ENCODE data around the gene FHAD1.
"Not testable (repeated sequence)": the region's sequence is repeated elsewhere in the genome, so short reads cannot be mapped to it uniquely, and the experiment has no call there.

The FHAD1 gene

DNA sequence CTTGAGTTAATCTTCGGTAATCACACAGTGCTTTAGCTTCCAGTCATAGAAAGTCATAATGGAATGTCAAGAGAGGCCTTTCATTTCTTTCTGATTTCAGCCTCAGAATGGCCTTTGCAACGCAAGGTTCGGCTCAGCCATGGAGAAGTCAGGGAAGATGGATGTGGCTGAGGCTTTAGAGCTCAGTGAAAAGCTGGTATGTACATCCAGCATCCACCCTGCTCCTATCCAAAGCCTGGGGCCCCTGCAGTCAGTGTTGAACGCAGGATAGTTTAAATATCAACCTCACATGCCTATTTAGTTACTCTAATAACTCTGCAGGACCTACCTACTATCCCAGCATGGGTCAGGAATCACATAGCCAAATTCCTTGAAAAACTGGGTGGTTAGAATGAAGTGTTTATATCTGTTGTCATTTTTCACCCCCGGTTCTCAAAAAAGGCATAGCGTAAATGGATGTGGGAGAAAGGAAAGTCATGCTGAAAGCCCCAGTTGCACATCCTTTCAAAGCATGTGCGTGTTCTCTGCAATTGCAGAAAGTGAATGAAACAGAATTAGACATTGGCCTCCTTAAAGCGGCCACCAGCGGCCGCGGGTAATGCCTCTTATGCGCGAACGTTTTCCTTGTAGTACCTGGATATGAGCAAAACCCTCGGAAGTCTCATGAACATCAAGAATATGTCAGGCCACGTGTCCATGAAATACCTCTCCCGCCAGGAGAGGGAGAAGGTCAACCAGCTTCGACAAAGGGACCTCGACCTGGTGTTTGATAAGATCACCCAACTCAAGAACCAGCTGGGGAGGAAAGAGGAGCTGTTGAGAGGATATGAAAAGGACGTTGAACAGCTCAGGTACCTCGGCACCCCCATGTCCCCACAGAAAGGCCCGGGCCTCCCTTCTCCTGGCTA lies 133.8 kb downstream of the FHAD1 start:
- DNase-seq: no peak

DNA sequence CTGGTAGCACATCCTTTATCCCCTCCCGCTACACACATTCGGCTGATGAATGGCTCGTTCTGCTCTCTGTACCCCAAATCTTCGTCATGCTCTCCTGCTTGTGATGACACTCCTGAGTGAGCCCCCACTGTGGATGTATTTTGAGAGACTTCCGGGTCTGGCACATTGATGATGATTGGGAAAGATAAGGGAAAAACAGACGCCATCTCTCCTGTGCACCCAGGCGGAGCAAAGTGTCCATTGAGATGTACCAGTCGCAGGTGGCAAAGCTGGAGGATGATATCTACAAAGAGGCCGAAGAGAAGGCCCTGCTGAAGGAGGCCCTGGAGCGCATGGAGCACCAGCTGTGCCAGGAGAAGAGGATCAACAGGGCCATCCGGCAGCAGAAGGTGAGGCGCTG lies 134.8 kb downstream of the FHAD1 start:
- no peak for DNase-seq

DNA sequence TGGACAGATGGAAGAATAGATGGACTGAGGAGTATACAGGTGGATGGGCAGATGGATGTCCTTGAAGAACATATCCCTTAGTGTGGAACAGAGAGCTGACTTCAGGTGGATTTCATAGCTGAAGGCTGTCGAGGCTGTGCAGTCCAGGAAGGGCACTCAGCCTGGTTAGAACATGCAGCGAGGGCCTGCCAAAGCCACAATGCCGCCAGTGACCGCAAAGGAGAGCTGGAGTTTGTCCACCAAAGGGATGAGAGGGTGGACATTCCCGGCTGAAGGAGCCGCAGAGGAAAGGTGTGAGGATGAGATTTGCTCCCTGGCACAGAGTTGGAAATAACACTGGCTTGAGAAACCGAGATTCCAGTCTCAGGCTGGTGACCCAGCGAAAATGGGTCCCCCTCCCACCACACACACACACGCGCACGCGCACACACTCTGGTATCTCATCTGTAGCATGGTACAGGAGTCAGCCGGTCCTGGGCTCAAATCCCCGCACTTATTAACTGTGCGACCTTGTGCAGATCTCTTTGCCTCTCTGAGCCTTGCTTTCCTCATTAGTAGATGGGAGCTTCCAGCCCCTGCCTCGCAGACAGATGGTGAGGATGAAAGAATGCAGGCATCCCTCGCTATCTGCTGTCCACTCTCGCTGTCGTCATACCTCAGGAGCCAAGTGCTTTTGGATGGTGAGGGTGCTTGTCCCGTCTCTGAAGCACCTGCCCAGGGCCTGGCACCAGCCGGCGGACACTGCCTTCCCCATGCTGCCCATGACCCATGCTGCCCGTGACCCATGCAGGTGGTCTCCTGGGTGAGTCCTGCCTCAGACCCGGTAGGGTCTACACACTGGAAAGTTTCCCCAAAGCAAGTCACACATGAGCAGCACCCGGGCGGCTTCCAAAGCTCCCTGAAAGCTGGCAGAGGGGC lies 135.8 kb downstream of the FHAD1 start:
- DNase-seq: no peak

DNA sequence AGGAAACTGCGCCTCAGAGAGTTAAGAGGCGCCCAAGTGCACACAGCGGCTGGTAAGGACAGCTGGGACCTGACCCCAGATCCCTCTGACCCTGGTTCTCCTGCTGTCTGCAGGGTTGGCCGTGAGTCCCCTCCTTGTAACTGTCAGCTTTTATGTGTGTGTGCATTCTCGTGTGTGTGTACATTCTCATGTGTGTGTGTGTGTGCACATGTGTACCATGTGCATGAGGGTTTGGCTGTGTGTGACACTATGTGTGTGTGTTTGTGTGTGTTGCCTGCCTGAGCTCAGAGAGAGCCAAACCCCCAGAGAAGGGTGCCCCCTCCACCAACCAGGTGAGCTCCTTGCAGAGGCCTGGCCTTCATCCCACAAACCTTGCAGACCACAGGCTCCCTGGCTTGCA lies 136.8 kb downstream of the FHAD1 start:
- DNase-seq: no peak

DNA sequence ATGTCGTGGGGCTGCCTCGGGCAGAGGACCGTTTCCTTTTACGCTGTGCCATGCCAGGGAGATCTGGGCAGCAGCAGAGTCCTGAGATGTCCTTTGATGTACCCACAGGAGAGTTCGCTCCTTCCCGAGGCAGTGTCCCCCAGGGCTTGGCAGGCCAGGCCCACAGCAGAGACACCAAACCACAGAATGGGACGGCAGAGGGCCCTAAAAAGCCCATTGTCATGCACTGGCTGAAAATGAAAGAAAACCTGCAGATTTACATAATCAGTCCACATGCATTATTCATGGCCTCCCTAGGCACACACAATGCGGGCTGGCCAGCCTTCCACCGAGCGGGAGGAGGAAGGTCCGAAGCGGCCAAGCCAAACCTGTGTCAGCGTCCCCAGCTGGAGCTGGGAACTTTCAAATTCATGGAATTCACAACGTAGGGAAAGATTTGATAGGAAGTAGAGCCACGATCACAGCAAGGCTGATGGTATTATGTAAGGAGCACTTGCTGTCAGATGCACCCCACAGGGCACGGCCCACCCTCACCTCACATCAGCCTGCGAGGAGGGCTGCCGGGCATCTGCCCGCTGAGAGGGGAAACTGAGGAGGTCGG lies 137.4 kb downstream of the FHAD1 start:
- no peak for DNase-seq

DNA sequence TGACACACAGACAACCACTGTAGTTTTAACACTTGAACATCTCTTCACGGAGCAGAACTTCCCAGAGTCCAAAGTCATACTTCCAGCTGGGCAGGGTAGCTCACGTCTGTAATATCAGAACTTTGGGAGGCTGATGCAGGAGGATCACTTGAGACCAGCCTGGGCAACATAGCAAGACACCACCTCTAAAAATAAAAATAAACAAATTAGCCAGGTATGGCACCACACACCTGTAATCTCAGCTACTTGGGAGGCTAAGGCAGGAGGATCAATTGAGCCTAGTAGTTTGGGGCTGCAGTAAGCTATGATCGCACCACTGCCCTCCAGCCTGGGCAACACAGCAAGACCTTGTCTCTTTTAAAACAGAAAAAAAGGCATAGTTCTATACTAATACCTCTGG lies 138.4 kb downstream of the FHAD1 start:
- DNase-seq: no peak

DNA sequence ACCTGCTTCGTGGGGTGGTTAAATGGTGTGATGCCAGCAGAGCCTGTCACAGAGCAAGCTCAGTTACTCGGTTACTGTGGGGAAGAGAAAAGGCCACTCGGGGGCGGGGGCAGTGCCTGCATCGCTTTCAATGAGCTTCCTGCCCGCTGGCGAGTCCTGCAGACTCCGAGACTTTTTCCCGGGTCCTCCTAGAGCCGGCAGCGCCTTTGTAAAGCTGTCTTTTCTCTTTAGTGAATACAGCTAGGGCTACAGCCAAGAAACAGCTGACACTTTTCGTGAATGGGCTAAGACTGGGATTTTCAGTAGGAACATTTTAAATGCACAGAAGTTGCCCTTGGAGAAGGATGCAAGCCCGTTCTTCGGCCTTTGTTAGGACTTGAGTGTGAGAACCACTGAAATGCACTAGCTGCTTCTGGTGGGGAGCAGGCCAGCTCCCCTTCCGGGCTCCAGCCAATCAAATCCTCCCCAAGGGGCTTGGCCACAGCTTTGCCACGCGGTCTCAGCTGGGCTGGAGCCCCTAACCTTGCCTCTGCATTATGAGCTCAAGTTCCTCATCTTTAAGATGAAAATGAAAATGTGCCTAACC lies 139.2 kb downstream of the FHAD1 start:
- DNase-seq: no peak

DNA sequence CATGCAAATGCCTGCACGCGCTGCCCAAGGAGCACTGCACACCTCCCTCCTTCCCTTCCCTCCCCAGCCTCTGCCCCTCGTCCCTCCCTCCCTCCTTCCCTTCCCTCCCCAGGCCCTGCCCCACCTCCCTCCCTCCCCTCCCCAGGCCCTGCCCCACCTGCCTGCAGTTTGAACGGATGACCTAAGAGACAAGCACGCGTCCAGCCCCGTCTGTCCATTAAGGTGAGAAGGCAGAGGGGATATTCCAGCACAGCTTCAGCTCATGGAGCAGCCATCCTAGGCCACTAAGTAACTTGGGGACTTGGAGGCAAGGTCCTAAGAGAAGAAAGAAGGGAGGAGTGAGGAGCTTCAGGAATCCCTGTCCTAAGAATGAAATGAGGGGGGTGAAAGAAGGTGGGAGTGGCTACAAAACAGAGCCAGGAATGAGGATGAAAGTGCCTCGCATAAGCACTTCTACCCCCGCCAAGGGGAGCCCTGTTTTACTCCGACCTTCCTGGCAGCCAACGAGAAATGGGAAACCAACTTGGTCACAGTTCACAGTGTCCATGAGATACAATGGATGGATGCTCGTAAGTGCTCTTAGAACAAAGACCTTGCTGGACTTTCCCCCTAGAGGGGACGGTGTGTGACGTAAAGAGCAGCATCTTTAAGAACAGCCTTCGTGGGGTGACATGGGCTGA lies 141.3 kb downstream of the FHAD1 start:
- no peak for DNase-seq

DNA sequence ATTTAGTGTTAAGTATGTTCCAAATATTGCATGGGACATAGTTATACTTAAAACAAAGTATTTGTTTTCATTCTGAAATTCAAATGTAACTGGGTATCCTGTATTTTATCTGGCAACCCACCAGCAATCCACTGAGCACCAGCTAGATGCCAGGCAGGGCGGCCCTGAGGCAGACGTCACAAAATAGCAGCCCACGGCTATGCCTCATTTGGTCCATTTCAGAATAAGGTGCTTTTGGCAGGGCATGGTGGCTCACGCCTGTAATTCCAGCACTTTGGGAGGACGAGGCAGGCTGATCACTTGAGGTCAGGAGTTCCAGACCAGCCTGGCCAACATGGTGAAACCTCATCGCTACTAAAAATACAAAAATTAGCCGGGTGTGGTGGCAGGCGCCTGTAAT lies 142.8 kb downstream of the FHAD1 start:
- DNase-seq: not testable (repeated sequence)

DNA sequence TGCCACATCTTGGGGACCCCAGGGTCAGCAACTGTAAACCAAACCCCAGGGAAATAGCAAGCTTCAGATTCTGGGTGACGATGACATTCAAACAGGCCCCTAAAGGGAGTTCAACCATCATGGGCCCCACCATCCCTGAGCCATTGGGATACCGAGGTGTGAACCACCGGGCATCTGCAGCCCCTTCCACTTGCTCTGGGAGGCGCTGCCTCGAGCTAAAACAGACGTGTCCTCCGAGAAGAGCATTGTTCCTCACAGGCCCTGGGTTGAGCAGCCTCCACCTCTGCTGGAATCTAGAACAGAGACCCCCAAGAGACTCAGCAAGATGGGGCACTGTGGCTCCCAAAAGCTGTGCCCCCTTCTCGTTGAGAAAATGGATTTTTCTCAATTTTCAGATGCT lies 143.6 kb downstream of the FHAD1 start:
- no peak for DNase-seq

DNA sequence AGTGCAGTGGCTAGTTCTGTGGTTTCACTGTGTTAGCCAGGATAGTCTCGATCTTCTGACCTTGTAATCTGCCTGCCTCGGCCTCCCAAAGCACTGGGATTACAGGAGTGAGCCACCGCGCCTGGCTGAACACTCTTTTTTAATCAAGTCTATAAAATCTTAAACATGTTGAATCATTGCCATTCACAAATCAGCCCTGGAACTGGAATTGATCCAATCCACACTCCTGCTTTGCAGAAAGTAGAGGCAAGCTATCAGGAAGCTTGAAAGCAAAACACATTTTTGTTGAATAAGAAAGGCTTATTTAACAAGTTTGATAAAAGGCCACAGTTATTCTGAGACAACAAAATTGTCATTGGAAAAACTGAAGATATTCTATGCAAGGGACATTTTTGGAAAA lies 144.3 kb downstream of the FHAD1 start:
- DNase-seq: no peak

DNA sequence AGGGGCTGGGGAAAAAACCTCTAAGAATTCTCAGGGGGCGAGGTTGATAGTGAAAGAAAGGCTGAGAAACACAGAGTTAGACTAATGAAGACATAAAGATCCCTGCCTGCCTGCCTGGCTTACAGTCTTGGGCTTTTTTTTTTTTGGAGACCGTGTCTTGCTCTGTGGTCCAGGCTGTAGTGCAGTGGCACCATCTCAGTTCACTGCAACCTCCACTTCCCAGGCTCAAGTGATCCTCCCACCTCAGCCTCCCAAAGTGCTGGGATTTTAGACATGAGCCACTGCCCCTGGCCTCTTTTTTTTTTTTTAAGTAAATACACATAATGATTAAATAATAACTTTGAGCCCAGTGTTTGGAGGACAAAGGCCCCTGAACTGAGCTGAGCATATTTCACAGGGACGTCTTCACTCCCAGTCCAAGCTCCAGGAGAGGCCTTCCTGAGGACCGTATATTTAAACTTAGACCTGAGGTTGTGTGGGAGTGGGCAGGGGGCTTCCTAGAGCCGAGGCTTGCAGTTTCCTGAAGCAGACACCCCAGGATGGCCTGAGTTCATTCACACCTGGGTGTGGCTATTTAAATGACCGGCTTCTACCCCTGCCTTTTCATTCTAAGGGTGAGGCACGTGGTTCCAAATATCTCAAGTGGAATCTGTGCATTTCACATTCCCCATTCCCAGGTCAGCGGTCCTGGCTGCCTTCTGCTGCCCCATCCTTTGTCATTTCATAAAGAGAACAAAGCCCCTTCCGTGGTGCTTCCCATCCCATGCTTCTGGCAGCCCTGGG lies 146.6 kb downstream of the FHAD1 start:
- no peak for DNase-seq

DNA sequence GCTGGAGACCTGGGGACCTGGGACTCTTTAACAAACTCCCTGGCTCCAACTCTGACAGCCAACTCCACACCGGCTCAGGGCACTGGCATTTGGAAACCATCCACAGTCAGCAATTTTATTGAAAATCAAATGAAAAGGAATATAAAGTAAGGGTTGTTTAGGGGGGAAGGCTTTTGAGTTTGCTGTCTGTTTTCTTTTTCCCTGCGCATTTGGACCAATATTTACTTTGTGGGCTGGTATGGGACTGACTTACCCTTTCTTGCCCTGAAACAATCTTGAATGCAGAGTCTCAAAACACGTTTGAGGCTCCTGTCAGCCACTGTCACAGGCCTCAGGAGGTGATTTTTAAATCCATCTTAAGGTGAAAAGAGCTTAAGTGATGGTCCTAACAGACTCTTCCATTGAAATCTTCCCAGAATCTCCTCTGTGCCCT lies 147.3 kb downstream of the FHAD1 start:
- DNase-seq: no peak

DNA sequence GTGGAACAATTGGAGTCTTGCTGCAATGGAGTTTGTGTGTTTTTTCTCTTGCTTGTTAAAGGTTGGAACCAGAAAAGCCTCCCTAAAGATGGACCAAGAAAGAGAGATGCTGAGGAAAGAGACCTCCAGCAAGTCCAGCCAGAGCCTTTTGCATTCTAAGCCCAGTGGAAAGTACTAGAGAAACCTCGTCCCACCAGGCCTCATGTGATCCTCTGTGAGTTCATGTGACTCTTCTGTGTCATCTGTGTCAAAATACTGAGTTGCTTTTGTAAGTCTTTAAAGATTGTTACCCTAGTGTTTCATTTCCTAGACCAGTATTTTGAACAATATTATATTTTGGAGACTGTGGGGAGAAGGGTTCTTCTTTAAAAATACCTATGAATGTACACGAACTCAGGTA lies 150.2 kb downstream of the FHAD1 start:
- DNase-seq: no peak

DNA sequence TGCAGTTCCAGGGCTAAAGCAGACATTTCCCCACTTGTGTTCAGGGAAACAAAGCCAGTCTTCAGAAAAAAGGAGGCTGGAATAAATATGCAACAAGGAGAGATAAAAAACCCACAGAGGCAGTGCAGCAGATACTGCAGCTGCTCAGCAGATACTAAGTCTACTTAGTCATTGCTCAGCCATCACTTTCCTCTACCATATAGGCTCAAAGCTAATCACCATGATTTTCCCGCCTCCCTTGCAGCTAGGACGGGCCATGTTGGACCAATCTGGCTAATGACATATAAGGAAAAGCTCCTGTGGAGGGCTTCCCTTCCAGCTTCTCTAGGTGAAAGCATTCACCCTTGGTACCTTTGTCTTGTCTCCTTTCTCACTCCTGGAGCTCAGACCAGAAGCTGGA lies 152.7 kb downstream of the FHAD1 start:
- DNase-seq: no peak

DNA sequence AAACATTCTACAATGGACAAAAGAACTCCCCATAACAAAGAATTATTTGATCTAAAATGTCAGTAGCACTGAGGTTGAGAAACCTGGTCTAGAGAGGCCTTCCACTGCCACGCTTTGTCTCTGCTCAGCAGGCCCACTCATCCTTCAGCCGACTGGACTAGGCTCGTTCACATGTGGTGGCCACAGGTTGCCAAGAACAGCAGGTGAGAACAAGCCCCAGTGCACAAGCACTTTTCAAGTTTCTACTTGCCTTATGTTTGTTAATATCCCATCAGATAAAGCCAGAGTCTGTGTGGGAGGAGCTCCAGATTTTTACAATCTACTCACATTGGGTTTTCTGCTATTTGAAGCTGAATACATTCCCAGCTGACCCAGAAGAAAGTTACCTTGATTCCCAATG lies 153.6 kb downstream of the FHAD1 start:
- DNase-seq: peak; percentile 93

DNA sequence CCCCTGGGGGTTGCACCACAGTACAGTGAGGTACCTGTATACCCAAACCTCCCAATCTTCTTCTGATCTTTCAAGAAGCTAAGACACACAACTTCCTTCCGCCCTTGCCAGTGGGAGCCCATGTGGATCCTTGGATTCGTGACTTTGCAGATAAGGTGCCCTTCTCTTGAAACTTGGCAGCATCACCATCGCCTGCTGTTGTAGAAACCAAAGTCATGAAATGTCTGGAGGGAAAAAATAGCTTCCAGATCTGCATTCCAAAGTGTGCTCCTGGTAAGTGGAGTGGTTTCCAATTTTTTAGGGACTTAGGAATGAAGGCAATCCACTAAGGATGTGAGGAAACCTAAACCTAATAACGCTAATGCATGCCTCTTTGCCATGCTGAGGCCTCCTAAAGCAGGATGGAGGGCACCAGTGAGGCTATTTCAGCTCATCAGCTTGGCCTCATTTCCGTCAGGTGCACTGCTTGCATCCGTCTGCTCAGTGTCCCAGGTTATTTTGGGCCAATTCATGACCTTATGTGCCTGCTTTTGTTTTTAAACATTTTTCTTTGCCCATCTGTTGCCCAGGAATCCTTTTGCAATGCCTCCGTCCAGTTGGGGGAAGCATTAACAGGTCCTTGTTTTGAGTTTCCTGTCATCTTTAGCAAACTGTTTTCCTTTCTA lies 154.5 kb downstream of the FHAD1 start:
- DNase-seq: no peak

DNA sequence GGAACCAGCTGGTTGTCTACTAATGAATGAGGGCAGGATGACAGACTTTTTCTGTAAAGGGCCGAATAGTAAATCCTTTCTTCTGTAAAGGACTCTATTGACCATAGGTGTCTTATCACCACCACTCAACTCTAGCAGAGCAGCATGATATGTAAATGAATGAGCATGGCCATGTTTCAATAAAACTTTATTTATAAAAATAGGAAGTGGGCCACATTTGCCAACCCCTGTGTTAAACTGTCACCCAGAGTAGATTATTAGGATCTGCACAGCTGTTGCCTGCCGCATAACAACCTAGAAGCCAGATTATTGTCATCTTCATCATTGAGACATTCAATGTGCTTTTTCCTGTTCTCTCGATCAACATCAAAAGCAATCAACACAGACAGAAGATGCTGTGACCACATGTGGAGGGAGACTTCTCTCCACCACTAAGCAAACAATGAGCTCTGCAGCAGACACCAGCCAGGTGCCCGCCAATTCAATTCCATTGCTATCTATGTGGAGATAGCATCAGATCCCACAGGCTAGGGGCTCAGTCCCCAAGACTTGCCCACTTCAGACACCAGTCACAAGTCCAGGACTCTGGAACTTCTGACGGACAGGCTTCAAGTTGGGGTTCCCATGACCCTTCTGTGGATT lies 155.9 kb downstream of the FHAD1 start:
- peak; percentile 68 for DNase-seq

DNA sequence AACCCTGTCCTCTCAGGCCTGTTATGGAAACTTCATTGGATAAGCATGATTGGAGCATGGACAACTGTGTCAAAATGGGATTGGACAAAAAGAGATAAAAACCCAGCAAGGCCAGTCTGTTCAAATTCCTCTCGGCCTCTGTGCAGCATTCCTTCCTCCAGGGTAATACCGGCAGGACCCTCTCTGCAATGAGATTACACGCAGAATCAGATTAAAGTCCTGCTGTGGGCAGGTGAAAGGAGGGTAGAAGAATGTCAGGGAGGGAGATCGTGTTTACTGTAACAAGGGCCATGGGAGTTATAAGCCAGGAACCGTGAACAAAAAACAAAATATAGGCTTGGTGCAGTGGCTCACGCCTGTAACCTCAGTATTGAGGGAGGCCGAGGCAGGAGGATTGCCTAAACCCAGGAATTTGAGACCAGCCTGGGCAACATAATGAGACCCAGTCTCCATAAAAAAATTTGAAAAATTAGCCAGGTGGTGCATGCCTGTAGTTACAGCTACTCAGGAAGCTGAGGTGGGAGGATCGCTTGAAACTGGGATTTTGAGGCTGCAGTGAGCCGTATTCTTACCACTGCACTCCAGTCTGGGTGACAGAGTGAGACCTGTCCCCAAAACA lies 157.0 kb downstream of the FHAD1 start:
- DNase-seq: no peak
